HG03095 (cell line): ENCODE data around the gene HGFAC.

Source experiments
- ATAC-seq: cut with Tn5 transposase; IDR thresholded peaks from one replicate; pipeline ENCODE4 v1.9.1; 2021; ENCODE audit warnings: moderate library complexity; ENCODE audit not compliant: unreplicated experiment

Gene HGFAC

DNA sequence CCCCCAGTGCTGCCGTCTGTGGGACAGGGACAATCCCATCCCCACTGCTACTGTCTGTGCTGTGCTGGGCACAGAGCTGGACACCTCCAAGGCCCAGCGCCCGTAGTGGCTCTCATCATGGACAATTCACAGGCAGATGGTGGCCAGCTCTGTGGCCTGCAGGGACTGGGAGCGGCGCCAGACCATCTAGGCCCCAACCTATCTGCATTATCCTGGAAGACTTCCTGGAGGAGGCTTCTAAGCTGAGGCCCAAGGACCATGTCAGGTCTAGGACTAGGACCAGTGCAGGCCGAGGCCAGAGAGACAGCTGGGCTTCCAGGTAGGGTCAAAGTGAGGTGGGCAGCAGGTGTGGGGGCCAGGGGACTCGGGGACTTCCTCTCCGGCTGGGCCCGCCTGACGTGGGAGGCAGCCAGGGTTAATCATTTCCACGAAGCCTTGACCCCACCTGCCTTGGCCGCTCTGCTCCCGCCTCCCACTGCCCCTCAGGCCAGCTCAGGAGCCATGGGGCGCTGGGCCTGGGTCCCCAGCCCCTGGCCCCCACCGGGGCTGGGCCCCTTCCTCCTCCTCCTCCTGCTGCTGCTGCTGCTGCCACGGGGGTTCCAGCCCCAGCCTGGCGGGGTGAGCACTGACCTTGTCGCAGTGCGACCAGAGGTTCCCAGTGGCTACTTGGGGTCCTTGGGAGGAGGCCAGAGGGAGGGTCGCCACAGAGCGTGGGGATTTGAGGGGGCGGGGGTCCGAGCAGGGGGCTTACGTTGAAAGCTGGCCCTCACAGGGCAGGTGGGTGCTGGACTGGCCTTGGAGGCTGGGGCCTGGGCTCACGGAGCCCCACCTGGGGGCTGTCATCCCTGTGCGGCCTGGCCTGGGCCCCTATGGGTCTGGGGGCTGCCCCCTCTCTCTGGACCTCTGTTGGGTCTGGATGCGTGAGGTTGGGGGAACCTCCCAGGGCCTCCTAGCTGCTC is at the start of gene HGFAC:
Gene HGFAC (plus strand): TSS at position 468 of the 959 bp plus-strand sequence. CDS start 34 bp downstream, at position 502.
- ATAC-seq, result no peak

DNA sequence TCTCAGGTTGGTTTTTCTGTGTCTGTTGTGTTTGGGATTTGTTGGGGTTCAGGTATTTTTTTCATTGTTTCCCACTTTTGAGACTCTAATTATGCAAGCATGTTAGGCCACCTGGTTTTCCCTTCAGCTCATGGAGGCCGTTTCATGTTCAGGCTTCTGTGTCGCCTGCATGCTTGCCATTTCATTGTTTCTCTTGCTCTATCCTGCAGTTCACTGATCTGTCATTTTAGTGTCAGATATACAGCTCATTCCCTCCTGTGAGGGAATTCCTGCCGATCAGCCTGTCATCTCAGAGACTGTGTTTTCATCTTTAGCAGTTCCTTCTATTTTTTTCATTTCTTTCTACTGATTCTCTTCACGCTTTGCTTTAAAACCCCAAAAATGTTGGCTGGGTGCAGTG is 49.4 kb upstream of the HGFAC start:
- ATAC-seq, result no peak

DNA sequence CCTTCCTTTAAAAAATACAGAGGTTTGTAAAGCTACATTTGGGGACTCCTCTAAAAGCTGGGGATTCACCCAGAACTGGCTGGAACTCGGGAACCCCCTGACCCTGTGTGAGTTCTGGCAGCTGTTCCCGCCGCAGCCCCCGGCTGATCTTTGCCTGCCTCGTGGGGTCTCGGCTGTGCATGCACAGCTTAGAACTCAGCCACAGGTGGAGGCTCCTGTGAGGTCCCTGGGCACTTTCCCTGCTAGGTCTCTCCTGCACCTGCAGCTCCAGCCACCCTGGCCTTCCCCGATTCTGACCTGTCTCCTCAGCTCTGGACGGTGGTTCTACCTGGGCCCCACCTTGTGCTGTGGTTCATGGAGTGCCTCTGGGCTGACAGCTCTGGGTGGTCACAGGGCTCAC is 48.6 kb upstream of the HGFAC start:
- no peak for ATAC-seq

DNA sequence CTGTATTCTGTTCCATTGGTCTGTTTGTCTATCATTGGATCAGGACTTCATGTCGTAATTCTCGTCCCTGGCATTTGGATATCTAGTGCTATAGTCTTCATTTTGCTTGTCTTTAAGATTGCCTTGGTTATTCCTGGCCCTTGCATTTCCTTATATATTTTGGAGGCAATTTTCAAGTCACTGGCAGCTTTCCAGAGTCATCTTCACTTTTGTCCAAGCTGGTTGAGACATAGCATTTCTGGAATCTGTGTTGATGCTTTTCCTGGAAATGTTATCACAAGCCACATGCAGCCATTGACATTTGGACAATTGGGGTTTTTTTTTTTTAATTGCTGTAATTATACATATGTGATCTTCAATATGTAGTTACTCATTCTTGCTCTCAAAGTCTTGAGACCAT is 45.2 kb upstream of the HGFAC start:
- no peak for ATAC-seq

DNA sequence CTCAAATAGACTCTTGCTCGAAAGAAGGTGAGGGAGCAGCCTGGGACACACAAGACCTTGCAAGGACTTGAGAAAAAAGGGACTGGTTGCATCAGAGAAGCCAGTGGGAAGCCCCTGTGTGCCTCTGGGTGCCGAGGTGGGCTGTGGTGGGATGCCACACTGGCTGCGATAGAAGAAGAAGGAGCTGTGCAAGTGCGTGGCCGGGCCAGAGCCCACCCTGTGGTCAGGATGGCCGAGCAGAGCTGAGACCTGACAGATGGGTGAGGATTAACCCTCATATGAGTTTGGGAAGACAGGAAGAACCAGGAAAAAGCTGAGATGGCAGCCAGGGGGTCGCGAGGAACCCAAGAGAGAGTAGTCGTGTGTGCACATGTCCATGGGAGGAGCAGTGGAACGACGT is 44.6 kb upstream of the HGFAC start:
- ATAC-seq, result no peak

DNA sequence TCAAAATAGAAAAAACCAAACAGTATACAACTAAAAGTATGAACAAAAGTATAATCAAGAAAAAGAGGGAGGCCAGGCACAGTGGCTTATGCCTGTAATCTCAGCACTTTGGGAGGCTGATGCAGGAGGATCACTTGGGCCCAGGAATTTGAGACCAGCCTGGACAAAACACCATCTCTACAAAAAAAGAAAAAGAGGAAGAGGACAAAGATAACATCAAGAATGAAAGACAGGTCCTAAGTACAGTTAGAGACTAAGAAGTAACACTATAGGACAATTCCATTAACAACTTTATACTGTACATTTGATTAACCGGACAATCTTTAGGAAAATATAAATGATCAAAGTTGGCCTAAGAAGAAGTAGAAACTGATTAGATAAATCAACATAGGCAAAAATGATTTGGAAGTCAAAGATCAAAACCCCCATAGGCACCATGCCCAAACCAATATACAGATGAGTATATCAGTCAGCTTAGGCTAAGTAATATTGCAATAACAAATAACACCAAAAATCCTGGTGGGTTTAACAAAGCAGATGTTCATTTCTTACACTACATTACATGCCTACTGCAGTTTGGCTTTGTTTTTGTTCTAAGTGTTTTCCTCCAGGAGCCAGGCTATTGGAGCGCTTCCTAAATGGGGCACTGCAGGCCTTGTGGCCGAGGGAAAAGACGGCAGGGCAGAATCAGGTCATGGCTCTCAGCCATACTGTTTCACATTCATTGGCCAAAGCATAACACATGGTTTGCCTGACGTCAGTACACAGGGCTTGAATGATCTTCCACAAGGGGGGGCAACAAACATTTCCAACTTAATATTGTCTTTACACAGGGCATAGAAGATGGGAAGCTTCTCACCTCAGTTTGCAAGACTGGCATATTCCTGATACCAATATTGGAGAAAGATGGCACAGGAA is 42.2 kb upstream of the HGFAC start:
- no peak for ATAC-seq

DNA sequence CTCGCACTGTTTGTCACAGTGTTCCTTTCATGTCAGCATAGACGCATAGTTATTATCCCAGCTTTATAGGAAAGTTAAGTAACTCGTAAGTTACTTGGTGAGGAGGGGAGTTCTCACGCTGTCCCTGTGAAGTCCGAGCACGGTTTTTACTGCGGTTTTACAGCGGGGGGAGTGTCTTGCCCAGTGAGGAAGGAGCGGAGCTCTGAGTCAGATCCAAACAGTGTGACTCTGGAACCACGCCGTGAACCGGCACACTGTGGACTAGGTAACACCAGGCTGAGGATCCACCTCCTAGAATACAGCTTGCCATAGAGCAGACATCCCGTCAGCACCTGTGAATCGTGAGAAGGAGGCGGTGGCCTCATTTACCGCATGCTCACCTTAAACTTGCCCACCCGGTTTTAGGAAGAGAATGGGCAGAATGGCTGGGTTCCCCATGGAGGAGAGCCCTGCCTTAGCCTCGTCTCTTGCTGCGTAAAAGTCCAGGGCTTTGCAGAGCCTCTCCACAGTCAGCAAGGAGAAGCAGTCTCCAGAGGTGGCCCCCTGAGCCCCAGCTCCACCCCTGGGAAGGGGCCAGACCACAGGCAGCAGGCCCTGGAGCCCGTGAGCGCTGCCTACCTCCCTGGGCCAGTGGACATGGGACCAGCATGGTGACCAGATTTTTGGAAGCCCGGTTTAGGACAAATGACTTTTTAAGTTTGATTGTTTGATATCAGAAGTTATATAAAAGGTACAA is 40.2 kb upstream of the HGFAC start:
- no peak for ATAC-seq

DNA sequence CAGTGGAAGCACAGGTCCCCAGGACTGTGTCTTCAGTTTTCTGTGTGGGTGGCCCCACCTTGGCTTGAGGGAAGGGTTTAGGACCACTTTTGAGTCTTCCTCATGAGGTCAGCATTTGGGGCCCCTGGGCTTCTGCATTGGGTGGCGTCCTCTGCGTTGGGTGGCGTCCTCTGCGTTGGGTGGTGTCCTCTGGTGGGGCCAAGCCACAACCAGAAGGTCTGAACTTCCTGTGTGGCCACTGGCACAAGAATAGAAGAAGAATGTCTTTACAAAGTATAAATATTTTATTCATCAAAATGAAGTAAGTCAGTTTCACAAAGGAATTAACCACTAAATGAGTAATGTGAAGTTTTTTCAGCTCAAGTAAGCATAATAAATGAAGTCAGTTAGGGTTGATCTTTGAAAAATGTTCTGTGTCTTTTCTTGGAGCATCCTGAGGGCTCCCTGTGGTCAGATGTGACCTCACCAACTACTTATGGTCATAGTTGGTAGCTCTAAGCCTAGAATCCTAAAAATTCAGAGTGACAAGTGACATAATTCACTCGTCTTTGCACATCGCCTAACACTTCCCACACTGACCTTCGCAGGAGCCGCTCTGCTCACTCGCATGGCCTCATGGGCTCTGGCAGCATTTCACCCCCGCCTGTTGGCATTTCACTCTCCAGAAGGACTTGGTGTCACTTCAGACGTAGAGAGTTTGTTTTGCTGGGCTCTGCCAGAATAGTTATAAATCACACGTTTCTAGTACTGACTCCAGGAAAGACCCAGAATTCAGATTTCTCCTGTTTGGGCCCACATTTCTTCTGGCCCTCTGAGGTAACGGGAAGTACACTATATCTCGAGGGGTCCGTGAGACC is 39.0 kb upstream of the HGFAC start:
- ATAC-seq, result no peak

DNA sequence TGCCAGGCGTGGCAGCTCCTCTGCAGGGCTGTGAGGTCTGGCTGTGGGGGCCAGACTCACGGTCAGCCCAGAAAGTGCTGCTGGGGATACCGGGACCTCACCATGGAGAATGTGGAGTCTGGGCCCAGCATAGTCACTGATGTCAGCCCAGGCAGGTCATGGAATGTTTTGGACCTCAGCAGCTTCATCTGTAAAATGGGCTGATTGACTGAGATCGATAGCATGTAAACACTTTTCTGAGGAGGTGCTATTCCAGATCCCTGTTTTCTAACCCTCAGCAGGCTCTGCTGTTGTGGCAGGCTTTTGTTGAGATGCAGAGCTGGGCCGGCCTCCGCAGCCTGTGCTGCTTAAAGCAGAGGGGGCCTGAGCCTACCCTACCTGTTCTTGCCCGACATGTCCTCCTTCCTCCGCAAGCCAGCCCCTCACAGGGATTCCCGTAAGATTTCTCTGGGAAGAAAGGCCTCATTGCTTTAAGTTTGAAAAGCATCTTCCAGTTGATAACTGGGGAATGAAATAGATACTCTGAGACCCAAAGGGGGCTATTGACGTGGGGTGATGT is 38.3 kb upstream of the HGFAC start:
- ATAC-seq, result no peak

DNA sequence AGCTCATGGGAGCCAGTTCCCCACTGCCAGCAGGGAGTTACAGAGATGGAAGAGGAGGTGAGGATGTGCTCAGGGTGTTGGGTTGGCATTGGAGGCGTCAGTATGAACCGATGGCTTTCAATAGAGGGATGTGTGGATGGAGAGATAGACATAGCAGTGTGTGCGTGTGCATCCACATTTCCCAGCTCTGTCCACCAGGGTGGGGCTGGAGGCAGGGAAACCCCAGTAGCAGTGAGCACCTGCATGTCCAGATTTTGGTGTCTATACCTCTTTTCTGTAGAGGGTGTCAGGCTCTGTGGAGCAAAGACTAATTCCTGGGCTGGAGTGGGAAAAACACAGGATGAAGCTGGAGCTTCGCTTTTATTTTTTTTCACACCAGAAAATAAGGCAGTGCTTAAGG is 37.2 kb upstream of the HGFAC start:
- no peak for ATAC-seq

DNA sequence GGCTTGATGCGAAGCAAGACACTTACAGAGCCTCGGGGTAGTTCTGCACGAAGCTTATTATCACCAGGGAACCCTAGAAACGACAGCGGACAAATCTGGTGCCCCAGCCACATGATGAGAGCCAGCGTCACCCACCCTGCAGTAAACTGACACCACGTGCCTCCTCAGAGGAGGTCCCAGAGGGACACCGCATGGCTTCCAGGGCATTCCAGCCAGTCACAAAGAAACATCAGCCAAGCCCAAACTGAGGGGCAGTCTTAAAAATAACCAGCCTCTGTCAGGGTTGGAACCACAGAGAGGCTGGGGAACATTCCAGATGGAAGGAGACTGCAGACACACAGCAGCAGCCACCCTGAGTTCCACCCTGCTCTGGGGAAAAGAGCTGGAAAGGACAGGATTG is 36.6 kb upstream of the HGFAC start:
- ATAC-seq, result no peak

DNA sequence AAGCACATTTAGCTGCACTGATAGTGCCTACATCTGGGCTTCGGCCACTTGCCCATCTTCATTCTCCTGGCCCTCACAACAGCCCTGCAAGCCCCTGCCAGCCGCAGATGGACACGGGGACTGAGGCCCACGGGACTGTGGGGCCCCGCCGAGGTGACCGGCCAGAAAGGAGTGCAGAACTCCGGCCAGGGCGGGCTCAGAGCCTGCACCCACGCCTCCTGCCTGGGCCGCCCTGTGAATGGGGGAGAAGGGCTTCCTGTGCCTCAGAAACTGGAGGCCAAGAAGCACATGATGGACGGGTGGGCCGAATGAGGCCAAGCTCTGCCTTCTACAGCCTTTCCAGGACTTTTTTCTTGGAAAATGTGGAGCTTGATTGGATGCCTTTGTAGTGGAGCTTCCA is 35.7 kb upstream of the HGFAC start:
- ATAC-seq, result no peak

DNA sequence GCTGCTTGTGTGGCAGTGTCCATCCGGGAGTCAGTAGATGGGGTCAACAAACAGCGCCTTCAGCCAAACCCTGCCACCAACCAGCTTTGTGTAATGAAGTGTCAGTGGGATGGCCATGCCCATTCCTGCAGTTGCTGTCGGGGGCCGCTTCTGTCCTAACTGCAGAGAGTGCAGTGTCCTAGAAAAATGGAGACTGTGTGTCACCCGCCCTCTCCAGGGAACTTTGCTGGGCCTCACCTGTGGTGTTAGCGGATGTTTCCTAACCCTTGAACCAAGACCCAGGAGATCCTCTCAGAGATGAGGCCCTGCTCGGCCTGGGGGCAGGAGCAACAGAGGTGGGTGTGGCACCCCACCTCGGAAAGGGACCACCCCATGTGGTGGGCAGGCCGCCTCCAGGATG is 35.3 kb upstream of the HGFAC start:
- ATAC-seq, result no peak

DNA sequence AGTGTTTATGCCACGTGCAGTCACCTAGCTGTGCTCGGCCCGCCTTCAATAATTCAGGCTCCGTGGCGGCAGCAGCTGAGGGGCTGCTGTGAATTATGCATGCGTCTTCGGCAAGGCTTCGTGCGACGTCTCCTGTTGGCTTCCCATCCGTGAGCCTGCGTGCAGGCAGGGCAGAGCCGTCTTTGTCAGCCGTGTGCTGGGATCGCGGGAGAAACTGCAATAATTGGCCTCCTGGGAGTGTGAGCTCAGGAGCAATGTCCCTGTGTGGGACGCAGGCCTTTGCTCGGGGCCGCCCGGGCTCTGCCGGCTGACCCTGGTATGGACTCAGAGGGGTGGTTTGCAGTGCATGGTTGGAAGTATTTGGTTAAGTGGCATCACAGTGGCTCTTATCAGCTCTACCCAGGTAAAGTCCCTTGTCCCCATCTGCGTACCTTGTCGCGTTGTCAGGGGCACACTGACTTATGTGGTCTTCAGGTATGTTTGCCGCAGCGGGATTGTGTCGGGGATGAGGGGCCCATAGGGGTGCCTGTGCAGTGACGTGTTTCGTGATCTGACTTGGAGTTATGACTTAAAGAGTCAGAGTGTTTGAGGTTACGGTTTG is 34.5 kb upstream of the HGFAC start:
- ATAC-seq, result no peak

DNA sequence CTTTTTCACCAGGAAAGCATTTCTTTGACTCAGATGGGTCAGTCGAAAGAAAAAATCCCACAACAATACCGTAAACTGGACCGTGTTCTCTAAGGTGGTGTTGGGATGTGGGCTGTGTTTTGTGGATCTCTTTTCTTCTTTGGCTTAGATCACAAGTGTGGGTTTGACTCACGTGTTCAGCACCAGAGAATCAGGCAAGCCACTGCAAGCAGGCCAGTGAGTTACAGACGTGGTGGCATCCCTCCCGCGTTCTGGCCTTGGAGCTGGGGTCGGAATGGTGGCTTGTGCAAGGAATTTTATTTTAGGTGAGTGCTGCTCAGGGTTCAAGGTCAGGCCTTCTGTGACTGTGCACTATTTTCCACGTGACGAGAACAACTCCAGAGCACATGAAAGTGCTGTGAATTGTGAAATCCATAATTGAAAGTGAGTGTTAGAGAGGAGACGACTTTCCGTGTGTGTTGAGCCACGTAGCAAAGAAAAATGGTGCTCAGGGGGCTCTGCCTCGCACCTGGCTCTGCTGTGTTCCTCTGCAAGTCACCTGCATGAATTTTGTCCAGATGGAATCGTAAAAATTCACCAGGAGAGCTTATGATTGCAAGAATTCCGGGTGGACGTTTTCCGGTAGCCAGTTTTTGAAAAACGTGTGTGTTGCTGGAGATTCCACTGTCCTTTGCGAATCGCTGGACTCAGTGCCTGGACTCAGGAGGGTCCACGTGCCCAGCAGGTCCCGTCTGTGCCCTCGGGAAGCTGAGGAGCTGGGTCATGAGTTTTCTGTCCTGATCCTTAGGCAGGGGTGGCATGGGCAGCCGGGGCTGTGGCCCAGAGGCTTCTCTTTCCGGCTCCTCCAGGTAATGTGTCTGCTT is 33.6 kb upstream of the HGFAC start:
- ATAC-seq, result no peak

DNA sequence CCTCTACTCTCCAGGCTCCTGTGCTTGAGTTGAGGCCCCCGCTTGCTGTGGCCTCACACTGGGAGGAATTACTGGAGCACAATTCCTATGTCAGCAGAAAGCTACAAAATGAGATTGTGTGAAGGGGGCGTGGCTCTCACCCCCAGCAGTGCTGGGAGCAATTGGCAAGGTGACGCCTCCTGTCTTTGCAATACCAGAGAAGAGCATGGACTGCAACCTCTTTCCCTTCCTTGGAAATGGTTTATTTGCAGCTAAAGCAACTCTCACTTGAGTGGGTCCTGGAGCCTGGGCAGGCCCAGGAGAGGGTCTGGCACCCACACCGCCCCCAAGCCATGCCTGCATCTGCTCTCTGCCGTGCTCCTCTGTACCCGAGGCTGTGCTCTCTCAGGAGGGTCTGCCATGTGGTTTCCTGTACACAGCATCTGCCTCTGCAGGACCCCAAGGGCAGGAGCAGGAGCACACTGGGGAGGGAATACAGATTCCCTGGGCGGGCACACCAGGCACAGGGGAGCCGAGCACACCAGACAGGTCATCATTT is 32.9 kb upstream of the HGFAC start:
- ATAC-seq, result no peak

DNA sequence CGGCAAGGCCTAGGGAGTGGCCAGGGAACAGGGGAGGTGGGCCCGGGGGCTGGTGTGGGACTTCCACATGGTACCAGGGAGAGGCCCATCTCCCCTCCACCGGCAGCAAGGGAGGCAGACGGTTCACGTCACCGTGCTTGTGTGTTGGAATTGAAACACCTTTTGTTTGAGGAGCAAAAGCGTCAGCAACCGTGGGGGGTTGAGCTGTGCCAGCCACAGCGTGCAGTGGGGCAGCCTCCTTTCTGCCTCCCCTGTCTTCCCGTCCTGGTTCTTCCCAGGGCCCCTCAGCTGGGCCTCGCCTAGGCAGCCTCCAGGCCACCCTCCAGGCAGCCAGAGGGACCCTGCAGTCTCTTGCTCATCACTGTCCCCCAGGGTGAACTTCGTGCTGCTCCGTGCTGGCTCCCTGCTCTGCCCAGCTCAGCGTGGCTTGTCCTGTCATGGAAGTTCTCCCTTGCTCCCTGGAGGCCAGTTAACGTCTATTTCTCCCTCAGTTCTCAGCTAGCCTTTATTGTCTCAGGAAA is 32.1 kb upstream of the HGFAC start:
- ATAC-seq, result no peak
